Nephron progenitor cell (in vitro differentiated cells): ENCODE data around the gene HNF4A.
"Not testable (repeated sequence)": the region's sequence is repeated elsewhere in the genome, so short reads cannot be mapped to it uniquely, and the experiment has no call there.

Experiments used
- DNase-seq: peaks from one replicate; pipeline ENCODE4 v3.0.0; 2021
- H3K27ac Mint-ChIP-seq: 2 replicates; pipeline ENCODE4 v1.8.0; 2021; ENCODE audit warnings: mild to moderate bottlenecking, moderate library complexity, mixed read lengths
- H3K27me3 Mint-ChIP-seq: 2 replicates; pipeline ENCODE4 v1.8.0; 2021; ENCODE audit warnings: mild to moderate bottlenecking, low read depth, mixed read lengths; ENCODE audit not compliant: poor library complexity
- H3K36me3 Mint-ChIP-seq: 2 replicates; pipeline ENCODE4 v1.8.0; 2021; ENCODE audit warnings: low read depth, mixed read lengths
- H3K4me1 Mint-ChIP-seq: 2 replicates; pipeline ENCODE4 v1.8.0; 2021; ENCODE audit warnings: mixed read lengths
- H3K4me3 Mint-ChIP-seq: 2 replicates; pipeline ENCODE4 v1.8.0; 2021; ENCODE audit warnings: mild to moderate bottlenecking, moderate library complexity, mixed read lengths
- H3K9me3 Mint-ChIP-seq: 2 replicates; pipeline ENCODE4 v1.8.0; 2021; ENCODE audit warnings: mild to moderate bottlenecking, moderate library complexity, mixed read lengths
- TF ChIP-seq, protein P1 (sequence below): fragments of 200-600 bp; sonication (generic); IDR thresholded peaks from 2 replicates; pipeline ENCODE4 v1.5.0; 2021; ENCODE audit warnings: antibody characterized with exemption

The HNF4A gene

DNA sequence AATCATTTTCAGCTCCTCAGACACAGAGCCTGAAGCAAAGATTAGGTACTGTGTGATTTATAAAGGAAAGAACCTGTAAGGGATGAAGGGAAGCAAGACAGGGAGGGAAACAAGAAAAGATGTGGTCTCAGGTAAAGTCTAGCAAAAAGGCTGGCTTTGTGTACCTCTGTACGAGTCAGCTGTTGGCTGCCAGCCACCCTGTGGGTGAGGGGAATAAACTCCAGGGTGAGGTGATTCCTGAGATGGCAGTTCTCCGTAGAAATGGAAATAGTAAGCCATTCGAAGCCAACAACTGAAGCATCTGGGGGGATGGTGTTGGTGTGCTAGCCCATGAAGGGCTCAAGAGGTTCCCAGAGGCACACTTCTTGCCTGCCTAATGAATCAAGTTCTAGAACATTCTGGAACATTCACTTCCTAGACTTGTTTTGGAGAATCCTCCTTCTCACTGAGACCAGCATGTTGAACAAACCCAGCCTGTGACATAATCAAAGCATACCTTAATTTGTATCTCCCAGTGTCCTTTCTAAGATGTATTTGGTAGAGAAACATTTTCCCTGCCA, 109.6 kb downstream of the HNF4A start:
- Mint-ChIP-seq H3K4me1 (peaks cover 8% of the 10 kb centered on the region), H3K9me3 (no peaks in the 10 kb centered on the region), H3K36me3 (no peaks in the 10 kb centered on the region), H3K27ac (no peak overlapping the region), H3K27me3 (peaks cover 23% of the 10 kb centered on the region), H3K4me3 (no peak overlapping the region)
- TF ChIP-seq, protein P1, sequence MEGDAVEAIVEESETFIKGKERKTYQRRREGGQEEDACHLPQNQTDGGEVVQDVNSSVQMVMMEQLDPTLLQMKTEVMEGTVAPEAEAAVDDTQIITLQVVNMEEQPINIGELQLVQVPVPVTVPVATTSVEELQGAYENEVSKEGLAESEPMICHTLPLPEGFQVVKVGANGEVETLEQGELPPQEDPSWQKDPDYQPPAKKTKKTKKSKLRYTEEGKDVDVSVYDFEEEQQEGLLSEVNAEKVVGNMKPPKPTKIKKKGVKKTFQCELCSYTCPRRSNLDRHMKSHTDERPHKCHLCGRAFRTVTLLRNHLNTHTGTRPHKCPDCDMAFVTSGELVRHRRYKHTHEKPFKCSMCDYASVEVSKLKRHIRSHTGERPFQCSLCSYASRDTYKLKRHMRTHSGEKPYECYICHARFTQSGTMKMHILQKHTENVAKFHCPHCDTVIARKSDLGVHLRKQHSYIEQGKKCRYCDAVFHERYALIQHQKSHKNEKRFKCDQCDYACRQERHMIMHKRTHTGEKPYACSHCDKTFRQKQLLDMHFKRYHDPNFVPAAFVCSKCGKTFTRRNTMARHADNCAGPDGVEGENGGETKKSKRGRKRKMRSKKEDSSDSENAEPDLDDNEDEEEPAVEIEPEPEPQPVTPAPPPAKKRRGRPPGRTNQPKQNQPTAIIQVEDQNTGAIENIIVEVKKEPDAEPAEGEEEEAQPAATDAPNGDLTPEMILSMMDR: no peak
- DNase-seq: no peak

DNA sequence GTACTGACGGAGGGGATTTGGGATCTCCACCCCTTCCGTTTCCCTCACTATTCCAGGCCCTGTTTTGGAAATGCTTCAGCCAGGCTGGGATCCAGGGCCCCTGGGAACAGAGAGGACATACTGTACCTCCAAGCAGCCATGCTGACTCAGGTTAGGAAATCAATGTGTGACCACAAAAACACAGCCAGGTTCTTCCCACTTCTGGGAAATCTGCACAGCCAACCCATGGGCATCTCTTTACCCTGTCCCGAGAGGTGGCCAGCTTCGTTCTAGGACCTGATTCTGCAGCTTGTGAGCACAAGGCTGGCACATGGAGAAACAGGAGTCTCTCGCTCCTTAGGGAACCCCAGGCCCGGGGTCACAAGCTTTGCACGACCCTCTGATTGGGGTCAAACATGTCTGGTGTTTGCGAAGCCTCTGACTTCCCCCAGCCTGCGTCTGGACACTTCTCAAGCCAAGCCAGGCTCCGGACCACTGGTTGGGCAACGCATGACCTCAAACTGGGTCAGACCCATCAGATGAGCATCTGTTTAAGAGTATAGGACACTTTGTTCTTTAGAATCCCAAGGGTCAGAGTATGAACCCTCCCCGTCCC, 111.9 kb downstream of the HNF4A start:
- Mint-ChIP-seq H3K4me3 (no peak overlapping the region), H3K27me3 (peaks cover 29% of the 10 kb centered on the region), H3K4me1 (peaks cover 8% of the 10 kb centered on the region), H3K9me3 (no peaks in the 10 kb centered on the region), H3K36me3 (no peaks in the 10 kb centered on the region), H3K27ac (no peak overlapping the region)
- TF ChIP-seq, protein P1: no peak
- no peak for DNase-seq

DNA sequence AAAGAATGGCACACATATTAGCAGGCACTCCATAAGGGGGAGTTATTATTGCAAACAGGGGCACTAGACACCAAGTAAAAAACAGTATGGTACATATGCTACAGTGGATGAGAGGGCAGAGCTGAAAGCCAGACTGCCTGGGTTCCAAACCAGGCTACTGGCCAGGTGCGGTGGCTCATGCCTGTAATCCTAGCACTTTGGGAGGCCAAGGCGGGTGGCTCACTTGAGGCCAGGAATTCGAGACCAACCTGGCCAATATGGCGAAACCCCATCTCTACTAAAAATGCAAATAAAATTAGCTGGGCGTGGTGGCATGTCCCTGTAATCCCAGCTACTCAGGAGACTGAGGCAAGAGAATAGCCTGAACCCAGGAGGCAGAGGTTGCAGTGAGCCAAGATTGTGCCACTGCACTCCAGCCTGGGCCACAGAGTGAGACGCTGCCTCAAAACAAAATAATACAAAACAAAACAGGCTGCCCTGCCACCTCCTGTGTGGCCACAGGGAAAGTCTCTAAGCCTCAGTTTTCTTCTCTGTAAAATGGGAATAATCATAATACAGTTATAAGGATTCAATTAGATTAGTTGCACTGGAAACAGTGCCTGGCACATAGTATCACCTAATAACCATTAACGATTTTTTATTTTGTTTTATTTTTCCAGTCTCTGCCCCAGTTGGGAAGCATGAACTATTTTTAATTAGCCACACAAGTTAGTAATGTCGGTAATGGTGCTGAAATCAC, 112.7 kb downstream of the HNF4A start:
- TF ChIP-seq, protein P1: no peak
- H3K27me3 Mint-ChIP-seq: peaks cover 29% of the 10 kb centered on the region

DNA sequence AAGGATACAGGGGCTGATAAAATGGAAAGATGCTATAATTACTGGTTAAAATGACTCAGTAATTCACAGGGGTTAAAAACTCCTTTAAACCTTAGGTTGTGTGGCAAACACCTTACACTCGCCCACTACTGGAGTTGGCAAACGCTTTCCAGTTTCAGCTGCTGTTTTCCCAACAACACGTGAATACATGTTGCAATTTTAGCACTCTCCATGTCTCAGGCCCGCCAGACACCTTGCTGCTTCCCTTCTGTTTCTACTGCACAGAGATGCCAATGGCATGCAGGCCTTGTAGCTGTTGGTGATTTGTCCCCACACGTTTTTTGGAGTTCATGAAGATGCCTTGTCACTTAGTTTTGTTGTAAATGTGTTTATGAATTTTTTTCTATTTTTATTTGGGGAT, 114.8 kb downstream of the HNF4A start:
- Mint-ChIP-seq H3K9me3 (no peaks in the 10 kb centered on the region), H3K4me3 (no peak overlapping the region), H3K36me3 (no peaks in the 10 kb centered on the region), H3K27ac (no peak overlapping the region), H3K4me1 (peaks cover 16% of the 10 kb centered on the region), H3K27me3 (peaks cover 28% of the 10 kb centered on the region)
- TF ChIP-seq, protein P1: no peak
- no peak for DNase-seq

More for the DNA sequence above, 112.7 kb downstream of the HNF4A start:
- Mint-ChIP-seq H3K9me3 (no peaks in the 10 kb centered on the region), H3K36me3 (no peaks in the 10 kb centered on the region), H3K4me1 (peaks cover 8% of the 10 kb centered on the region), H3K4me3 (no peak overlapping the region), H3K27ac (peak overlapping the region; percentile 9)
- DNase-seq: no peak

DNA sequence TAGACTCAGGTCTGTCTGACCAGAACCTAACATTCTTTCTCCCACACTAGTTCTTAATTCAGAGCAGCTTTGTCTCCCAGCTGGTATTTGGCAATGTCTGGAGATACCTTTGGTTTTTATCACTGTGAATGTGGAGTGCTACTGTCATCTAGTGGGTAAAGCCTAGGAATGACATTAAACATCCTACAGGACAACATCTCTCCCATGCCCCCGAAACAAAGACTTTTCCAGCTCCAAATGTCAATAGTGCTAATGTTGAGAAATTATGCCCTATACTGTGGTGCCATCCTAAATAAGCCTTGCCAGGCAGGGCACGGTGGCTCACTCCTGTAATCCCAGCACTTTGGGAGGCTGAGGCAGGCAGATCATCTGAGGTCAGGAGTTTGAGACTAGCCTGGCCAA, 116.0 kb downstream of the HNF4A start:
- H3K9me3 Mint-ChIP-seq: no peaks in the 10 kb centered on the region
- peaks cover 28% of the 10 kb centered on the region for H3K4me1 Mint-ChIP-seq
- no peaks in the 10 kb centered on the region for H3K36me3 Mint-ChIP-seq
- no peak overlapping the region for H3K27ac Mint-ChIP-seq
- no peak overlapping the region for H3K4me3 Mint-ChIP-seq
- H3K27me3 Mint-ChIP-seq: peaks cover 23% of the 10 kb centered on the region
- DNase-seq: no peak
- TF ChIP-seq, protein P1: peak; percentile 37

DNA sequence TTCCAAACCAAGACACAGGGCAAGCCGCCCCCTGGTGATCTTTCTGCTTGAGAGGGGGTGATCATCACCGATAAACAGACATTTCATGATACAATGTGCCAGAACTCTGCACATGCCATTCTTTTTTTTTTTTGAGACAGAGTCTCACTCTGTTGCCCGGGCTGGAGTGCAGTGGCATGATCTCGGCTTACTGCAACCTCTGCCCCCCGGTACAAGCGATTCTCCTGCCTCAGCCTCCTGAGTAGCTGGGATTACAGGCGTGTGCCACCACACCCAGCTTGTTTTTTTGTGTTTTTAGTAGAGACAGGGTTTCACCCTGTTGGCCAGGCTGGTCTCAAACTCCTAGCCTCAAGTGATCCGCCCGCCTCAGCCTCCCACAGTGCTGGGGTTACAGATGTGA, 116.8 kb downstream of the HNF4A start:
- not testable (repeated sequence) for DNase-seq, H3K9me3 Mint-ChIP-seq, H3K4me3 Mint-ChIP-seq, H3K36me3 Mint-ChIP-seq, H3K27ac Mint-ChIP-seq
- peaks cover 36% of the 10 kb centered on the region for H3K4me1 Mint-ChIP-seq
- H3K27me3 Mint-ChIP-seq: peaks cover 23% of the 10 kb centered on the region
